Hepatocyte (in vitro differentiated cells): Measurements from ENCODE around the gene TSHZ1. TPM values are rescaled to one million over a fixed set of nuclear protein-coding genes. Genes with fewer than 3 reads are reported as not detected.
A peak's percentile ranks its signal among the peaks of the same experiment; 100 is the strongest.

Experiments
- DNase-seq: peaks from one replicate; pipeline ENCODE4 v3.0.0-alpha.2; 2016; ENCODE audit warnings: low spot score
- H2AFZ ChIP-seq: fragments of 200-600 bp; sonication (generic); 2 replicates; pipeline ENCODE4 v1.6.0; 2016; ENCODE audit warnings: antibody characterized with exemption, mild to moderate bottlenecking
- H3K27ac ChIP-seq: fragments of 200-600 bp; sonication (generic); 2 replicates; pipeline ENCODE4 v1.5.1; 2016; ENCODE audit warnings: mild to moderate bottlenecking
- H3K27me3 ChIP-seq: fragments of 200-600 bp; sonication (generic); 2 replicates; pipeline ENCODE4 v1.6.1; 2016
- H3K36me3 ChIP-seq: fragments of 200-600 bp; sonication (generic); replicated peaks from 2 replicates; pipeline ENCODE4 v1.5.1; 2016; ENCODE audit warnings: low read depth; ENCODE audit not compliant: insufficient read depth
- H3K4me1 ChIP-seq: fragments of 200-600 bp; sonication (generic); 2 replicates; pipeline ENCODE4 v1.5.1; 2016; ENCODE audit warnings: mild to moderate bottlenecking, moderate library complexity; ENCODE audit not compliant: insufficient read depth
- H3K4me2 ChIP-seq: fragments of 200-600 bp; sonication (generic); 2 replicates; pipeline ENCODE4 v1.6.0; 2016
- H3K4me3 ChIP-seq: fragments of 200-600 bp; sonication (generic); 2 replicates; pipeline ENCODE4 v1.5.1; 2016; ENCODE audit warnings: mild to moderate bottlenecking
- H3K79me2 ChIP-seq: fragments of 200-600 bp; sonication (generic); 2 replicates; pipeline ENCODE4 v1.6.0; 2017; ENCODE audit warnings: mild to moderate bottlenecking
- H3K9me2 ChIP-seq: fragments of 200-600 bp; sonication (generic); replicated peaks from 2 replicates; pipeline ENCODE4 v1.6.0; 2017; ENCODE audit warnings: mild to moderate bottlenecking; ENCODE audit not compliant: insufficient read depth
- H3K9me3 ChIP-seq: fragments of 200-600 bp; sonication (generic); 2 replicates; pipeline ENCODE4 v1.5.1; 2016; ENCODE audit warnings: low read depth, mild to moderate bottlenecking
- H4K20me1 ChIP-seq: fragments of 200-600 bp; sonication (generic); 2 replicates; pipeline ENCODE4 v1.6.0; 2016; ENCODE audit warnings: mild to moderate bottlenecking; ENCODE audit not compliant: insufficient read depth, poor library complexity, severe bottlenecking
- EZH2 ChIP-seq: fragments of 200-600 bp; sonication (generic); IDR thresholded peaks from 2 replicates; pipeline ENCODE4 v1.6.1; 2016; ENCODE audit warnings: antibody characterized with exemption, mild to moderate bottlenecking, borderline replicate concordance
- EZH2phosphoT487 ChIP-seq: fragments of 200-600 bp; sonication (generic); IDR thresholded peaks from one replicate; pipeline ENCODE4 v1.6.1; 2018; ENCODE audit warnings: antibody characterized with exemption, mild to moderate bottlenecking, low read depth, moderate library complexity; ENCODE audit not compliant: unreplicated experiment, severe bottlenecking
- WGBS: methylation state at CpG from one replicate; pipeline ENCODE4 v1.1.6; 2016; ENCODE audit warnings: low lambda C conversion rate; ENCODE audit errors: missing lambda C conversion rate; 5-methylcytosine and 5-hydroxymethylcytosine counted together
- polyA plus RNA-seq: library from polyadenylated mRNA; unstranded; fragments of >200 nt; fragmentation: Nextera tagmentation; extraction: Ambion mirVana; gene quantifications from 2 replicates; pipeline ENCODE4 v1.2.1, GENCODE V29; 2016
- total RNA-seq: library from RNA; depleted of rRNA; stranded (reverse); fragments of >200 nt; gene quantifications from 2 replicates; pipeline ENCODE4 v1.2.3, GENCODE V29; 2014
- TF ChIP-seq, protein P1 (sequence below): fragments of 200-600 bp; sonication (generic); IDR thresholded peaks from 2 replicates; pipeline ENCODE4 v1.5.1; 2016; ENCODE audit warnings: antibody characterized with exemption, mild to moderate bottlenecking; ENCODE audit not compliant: poor library complexity

The TSHZ1 gene
- total and polyA plus RNA-seq, 2 experiments from 2014 or later: 8.5 to 13.1 TPM

DNA sequence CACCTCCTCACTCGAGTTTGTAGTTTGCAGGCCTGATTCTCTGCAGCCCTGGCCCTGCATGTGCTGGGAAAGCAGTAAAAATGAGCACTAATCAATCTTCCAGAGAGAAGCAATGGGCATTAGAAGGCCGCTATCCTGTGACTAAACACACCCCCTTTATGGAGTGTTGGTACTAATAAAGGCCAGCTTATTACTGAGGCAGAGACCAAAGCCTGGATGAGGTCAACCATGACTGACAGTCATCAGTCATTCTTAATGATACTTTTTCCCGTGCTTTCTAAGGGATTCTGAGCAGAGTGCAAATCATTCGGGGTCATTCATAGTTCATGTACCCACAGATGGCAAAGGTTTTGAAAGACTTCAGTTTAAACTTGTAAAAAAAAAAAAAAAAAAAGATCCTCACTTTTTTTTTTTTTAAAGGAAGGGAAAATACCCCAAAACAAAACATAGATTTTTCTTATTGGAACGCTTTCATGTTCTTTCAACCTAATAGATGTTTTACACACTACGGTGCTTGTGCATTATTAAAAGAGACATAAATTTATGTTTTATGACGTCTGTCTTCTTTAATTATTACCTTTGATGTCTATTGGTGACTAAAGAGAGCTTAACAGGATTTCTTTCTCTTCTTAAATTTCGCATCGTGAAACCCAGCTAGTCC, 13.2 kb downstream of the TSHZ1 start:
- H3K9me2 ChIP-seq: no peaks in the 10 kb centered on the region
- WGBS: 34% methylated on average over 9 of the region's 9 CpGs
- H3K4me3 ChIP-seq: no peak overlapping the region
- H3K36me3 ChIP-seq: no peaks in the 10 kb centered on the region
- H3K27ac ChIP-seq: peak overlapping the region; percentile 89
- no peak for TF ChIP-seq EZH2
- no peak for TF ChIP-seq EZH2phosphoT487
- TF ChIP-seq, protein P1, sequence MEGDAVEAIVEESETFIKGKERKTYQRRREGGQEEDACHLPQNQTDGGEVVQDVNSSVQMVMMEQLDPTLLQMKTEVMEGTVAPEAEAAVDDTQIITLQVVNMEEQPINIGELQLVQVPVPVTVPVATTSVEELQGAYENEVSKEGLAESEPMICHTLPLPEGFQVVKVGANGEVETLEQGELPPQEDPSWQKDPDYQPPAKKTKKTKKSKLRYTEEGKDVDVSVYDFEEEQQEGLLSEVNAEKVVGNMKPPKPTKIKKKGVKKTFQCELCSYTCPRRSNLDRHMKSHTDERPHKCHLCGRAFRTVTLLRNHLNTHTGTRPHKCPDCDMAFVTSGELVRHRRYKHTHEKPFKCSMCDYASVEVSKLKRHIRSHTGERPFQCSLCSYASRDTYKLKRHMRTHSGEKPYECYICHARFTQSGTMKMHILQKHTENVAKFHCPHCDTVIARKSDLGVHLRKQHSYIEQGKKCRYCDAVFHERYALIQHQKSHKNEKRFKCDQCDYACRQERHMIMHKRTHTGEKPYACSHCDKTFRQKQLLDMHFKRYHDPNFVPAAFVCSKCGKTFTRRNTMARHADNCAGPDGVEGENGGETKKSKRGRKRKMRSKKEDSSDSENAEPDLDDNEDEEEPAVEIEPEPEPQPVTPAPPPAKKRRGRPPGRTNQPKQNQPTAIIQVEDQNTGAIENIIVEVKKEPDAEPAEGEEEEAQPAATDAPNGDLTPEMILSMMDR: no peak
- peaks cover 5% of the 10 kb centered on the region for H4K20me1 ChIP-seq
- peaks cover 93% of the 10 kb centered on the region for H3K79me2 ChIP-seq
- H2AFZ ChIP-seq: no peak overlapping the region
- peak overlapping the region; percentile 53 for H3K4me2 ChIP-seq
- no peaks in the 10 kb centered on the region for H3K27me3 ChIP-seq
- H3K9me3 ChIP-seq: no peaks in the 10 kb centered on the region
- DNase-seq: peak; percentile 37
- peaks cover 68% of the 10 kb centered on the region for H3K4me1 ChIP-seq

DNA sequence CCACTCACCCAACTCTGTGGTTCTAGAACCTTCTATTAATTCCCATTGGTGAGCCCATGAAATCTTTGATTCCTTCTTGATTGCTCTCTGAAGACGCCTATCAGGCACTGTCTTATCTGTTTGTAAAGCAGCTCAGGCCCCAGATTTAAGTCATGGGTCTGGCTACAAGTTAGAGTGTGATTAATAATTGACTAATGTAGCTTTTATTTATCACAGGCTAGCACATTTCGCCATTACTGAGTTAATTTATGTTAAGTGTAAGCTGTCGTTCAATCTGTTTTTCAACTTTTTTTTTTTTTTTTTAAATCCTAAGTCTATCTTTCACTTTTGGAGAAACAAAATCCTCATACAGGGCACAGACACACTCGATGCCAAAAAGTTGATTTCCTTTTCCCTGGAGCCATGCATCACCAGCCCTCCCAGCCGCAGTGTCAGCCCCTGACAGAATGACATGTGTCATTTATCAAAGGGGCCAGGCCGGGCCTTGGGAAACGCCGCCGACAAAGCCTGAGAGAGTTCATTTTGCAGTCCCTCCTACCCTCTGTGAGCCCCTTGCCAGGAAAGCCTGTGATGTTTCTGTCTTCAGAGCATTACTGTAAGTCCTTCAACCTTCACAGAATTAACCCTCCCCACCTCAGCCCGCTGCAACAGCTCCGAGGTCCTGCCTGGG, 15.8 kb downstream of the TSHZ1 start:
- Histone ChIP-seq H3K79me2 (peaks cover 93% of the 10 kb centered on the region), H2AFZ (peak overlapping the region; percentile 8), H3K27me3 (no peaks in the 10 kb centered on the region), H3K27ac (peak overlapping the region; percentile 89), H4K20me1 (peaks cover 5% of the 10 kb centered on the region), H3K4me2 (peak overlapping the region; percentile 74), H3K36me3 (no peaks in the 10 kb centered on the region), H3K4me1 (peaks cover 51% of the 10 kb centered on the region), H3K9me3 (no peaks in the 10 kb centered on the region), H3K4me3 (no peak overlapping the region), H3K9me2 (no peaks in the 10 kb centered on the region)
- DNase-seq: peak; percentile 60
- TF ChIP-seq EZH2phosphoT487 (no peak), EZH2 (no peak)
- TF ChIP-seq, protein P1: no peak
- 22% methylated on average over 11 of the region's 11 CpGs for WGBS

DNA sequence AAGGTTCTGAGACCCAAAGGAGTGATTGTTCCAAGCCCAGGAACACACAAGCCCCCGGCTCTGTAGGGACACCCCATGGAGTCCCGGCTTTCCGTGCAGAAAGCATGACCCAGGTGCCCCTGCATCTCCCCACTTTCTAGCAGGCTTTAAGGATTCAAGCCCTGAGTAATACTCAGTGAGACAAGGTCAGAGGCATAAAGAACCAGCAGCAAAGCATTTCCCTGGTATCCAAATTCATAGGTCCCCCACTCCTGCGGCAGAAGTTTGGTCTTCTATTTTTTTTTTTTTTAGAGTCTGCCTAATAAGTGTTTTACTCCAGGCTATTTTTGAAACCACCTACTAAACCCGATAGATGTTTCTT, 16.3 kb downstream of the TSHZ1 start:
- Histone ChIP-seq H3K4me1 (peaks cover 51% of the 10 kb centered on the region), H3K36me3 (no peaks in the 10 kb centered on the region), H3K79me2 (peaks cover 93% of the 10 kb centered on the region), H2AFZ (peak overlapping the region; percentile 8), H3K9me2 (no peaks in the 10 kb centered on the region), H4K20me1 (peaks cover 5% of the 10 kb centered on the region), H3K4me2 (peak overlapping the region; percentile 74), H3K27ac (peak overlapping the region; percentile 89), H3K27me3 (no peaks in the 10 kb centered on the region), H3K4me3 (no peak overlapping the region), H3K9me3 (no peaks in the 10 kb centered on the region)
- 46% methylated on average over 5 of the region's 5 CpGs for WGBS
- no peak for DNase-seq
- TF ChIP-seq EZH2phosphoT487 (no peak), EZH2 (no peak)
- TF ChIP-seq, protein P1: no peak
